Activated naive CD4-positive, alpha-beta T cell treated with anti-CD3 and anti-CD28 coated beads for 36 hours (primary cell): Measurements from ENCODE around the gene RNF11. TPM values are rescaled to one million over a fixed set of nuclear protein-coding genes. Genes with fewer than 3 reads are reported as not detected.

Experiments
- CTCF ChIA-PET: fragments of 350-600 bp; sonication (Branson Sonifier 250); formaldehyde crosslinking; loops from one replicate; lab custom pipeline; 2021; ENCODE audit warnings: antibody characterized with exemption; lab: Charles Lee
- DNase-seq: peaks from one replicate; pipeline ENCODE4 v3.0.0-alpha.2; 2020
- H3K27ac Mint-ChIP-seq: one replicate; pipeline ENCODE4 v1.8.0; 2021; ENCODE audit warnings: mild to moderate bottlenecking, mixed read lengths
- H3K27me3 Mint-ChIP-seq: one replicate; pipeline ENCODE4 v1.8.0; 2021; ENCODE audit warnings: low read depth, mixed read lengths
- H3K36me3 Mint-ChIP-seq: one replicate; pipeline ENCODE4 v1.8.0; 2021; ENCODE audit warnings: low read depth, mixed read lengths
- H3K4me1 Mint-ChIP-seq: one replicate; pipeline ENCODE4 v1.8.0; 2021; ENCODE audit warnings: low read depth, mixed read lengths
- H3K4me3 Mint-ChIP-seq: one replicate; pipeline ENCODE4 v1.8.0; 2021; ENCODE audit warnings: mild to moderate bottlenecking, moderate library complexity, mixed read lengths
- H3K9me3 Mint-ChIP-seq: one replicate; pipeline ENCODE4 v1.8.0; 2021; ENCODE audit warnings: mixed read lengths
- intact Hi-C: fragments of 100-400 bp; cut with micrococcal nuclease; formaldehyde crosslinking; loops from one replicate; pipeline ENCODE4 v1.15.1; 2023
- total RNA-seq, 2 experiments: library from RNA; stranded (reverse); gene quantifications; one replicate each; pipeline ENCODE4 v1.2.3, GENCODE V29; 2021

Gene RNF11
- total RNA-seq, 2 experiments from 2014 or later: 14.9 to 17.7 TPM

- Mint-ChIP-seq H3K9me3 (no peaks in the 10 kb centered on the region), H3K36me3 (no peaks in the 10 kb centered on the region), H3K4me1 (peaks cover 11% of the 10 kb centered on the region), H3K27ac (no peak overlapping the region), H3K27me3 (no peaks in the 10 kb centered on the region), H3K4me3 (no peak overlapping the region)
- DNase-seq: peak; percentile 28
- CTCF ChIA-PET: interaction anchor here (1.3 kb wide), 1 partner anchor 14 kb away, joined by 3 read pairs; no protein-coding TSS in a partner anchor
- intact Hi-C loops: no loop called here
These were observed 75.0 kb downstream of the RNF11 start for GRCh38 chr1:51310871-51311613.

- intact Hi-C loops: no loop called here
- H3K4me3 Mint-ChIP-seq: no peak overlapping the region
- peaks cover 11% of the 10 kb centered on the region for H3K4me1 Mint-ChIP-seq
- no peak for DNase-seq
- no peak overlapping the region for H3K27ac Mint-ChIP-seq
- H3K27me3 Mint-ChIP-seq: no peaks in the 10 kb centered on the region
- H3K36me3 Mint-ChIP-seq: no peaks in the 10 kb centered on the region
- CTCF ChIA-PET: interaction anchor here (1.3 kb wide), 1 partner anchor 15 kb away, joined by 3 read pairs; no protein-coding TSS in a partner anchor
- H3K9me3 Mint-ChIP-seq: no peaks in the 10 kb centered on the region
These were observed 75.8 kb downstream of the RNF11 start for GRCh38 chr1:51311826-51312225.

- H3K36me3 Mint-ChIP-seq: no peaks in the 10 kb centered on the region
- intact Hi-C loops: no loop called here
- H3K4me1 Mint-ChIP-seq: peaks cover 11% of the 10 kb centered on the region
- H3K9me3 Mint-ChIP-seq: no peaks in the 10 kb centered on the region
- H3K4me3 Mint-ChIP-seq: no peak overlapping the region
- no peak overlapping the region for H3K27ac Mint-ChIP-seq
- H3K27me3 Mint-ChIP-seq: no peaks in the 10 kb centered on the region
- no peak for DNase-seq
- CTCF ChIA-PET: interaction anchor here (0.6 to 1.3 kb wide), 2 partner anchors 16 to 319 kb away, joined by 3 to 5 read pairs; no protein-coding TSS in a partner anchor
These were observed 76.6 kb downstream of the RNF11 start for GRCh38 chr1:51312718-51313117.

- Mint-ChIP-seq H3K27ac (peak overlapping the region; percentile 34), H3K4me1 (peaks cover 11% of the 10 kb centered on the region), H3K9me3 (no peaks in the 10 kb centered on the region), H3K4me3 (no peak overlapping the region), H3K36me3 (no peaks in the 10 kb centered on the region), H3K27me3 (no peaks in the 10 kb centered on the region)
- CTCF ChIA-PET: interaction anchor here (0.6 kb wide), 1 partner anchor 459 kb away, joined by 4 read pairs; no protein-coding TSS in a partner anchor
- intact Hi-C loops: no loop called here
- no peak for DNase-seq
These were observed 77.3 kb downstream of the RNF11 start for GRCh38 chr1:51313268-51313852.

- CTCF ChIA-PET: interaction anchor here (0.6 to 0.8 kb wide), 2 partner anchors 455 to 459 kb away, joined by 3 to 4 read pairs; no protein-coding TSS in a partner anchor
- Mint-ChIP-seq H3K9me3 (no peaks in the 10 kb centered on the region), H3K27me3 (no peaks in the 10 kb centered on the region), H3K4me3 (no peak overlapping the region), H3K4me1 (peaks cover 11% of the 10 kb centered on the region), H3K27ac (no peak overlapping the region), H3K36me3 (no peaks in the 10 kb centered on the region)
- no peak for DNase-seq
- intact Hi-C loops: no loop called here
These were observed 78.1 kb downstream of the RNF11 start for GRCh38 chr1:51313961-51314777.

GRCh38 chr1:51314974-51315373, 78.9 kb downstream of the RNF11 start:
- H3K4me1 Mint-ChIP-seq: peaks cover 11% of the 10 kb centered on the region
- H3K36me3 Mint-ChIP-seq: no peaks in the 10 kb centered on the region
- no peaks in the 10 kb centered on the region for H3K9me3 Mint-ChIP-seq
- no peaks in the 10 kb centered on the region for H3K27me3 Mint-ChIP-seq
- no peak overlapping the region for H3K27ac Mint-ChIP-seq
- CTCF ChIA-PET: interaction anchor here (0.8 kb wide), 1 partner anchor 18 kb away, joined by 4 read pairs; no protein-coding TSS in a partner anchor
- intact Hi-C loops: loop anchor here (5.0 kb wide), 1 partner anchor 222 kb away; no protein-coding TSS in a partner anchor
- no peak for DNase-seq
- no peak overlapping the region for H3K4me3 Mint-ChIP-seq

- H3K4me1 Mint-ChIP-seq: peaks cover 11% of the 10 kb centered on the region
- no peak overlapping the region for H3K4me3 Mint-ChIP-seq
- H3K27ac Mint-ChIP-seq: no peak overlapping the region
- no peaks in the 10 kb centered on the region for H3K9me3 Mint-ChIP-seq
- no peaks in the 10 kb centered on the region for H3K36me3 Mint-ChIP-seq
- no peaks in the 10 kb centered on the region for H3K27me3 Mint-ChIP-seq
- intact Hi-C loops: loop anchor here (1.0 to 5.0 kb wide), 2 partner anchors 221 to 453 kb away; no protein-coding TSS in a partner anchor
- peak; percentile 45 for DNase-seq
- CTCF ChIA-PET: interaction anchor here (0.6 kb wide), 1 partner anchor 407 kb away, joined by 3 read pairs; no protein-coding TSS in a partner anchor
These were observed 80.2 kb downstream of the RNF11 start for GRCh38 chr1:51316113-51316845.

GRCh38 chr1:51316846-51317120, 80.7 kb downstream of the RNF11 start:
- DNase-seq: no peak
- no peaks in the 10 kb centered on the region for H3K27me3 Mint-ChIP-seq
- no peaks in the 10 kb centered on the region for H3K9me3 Mint-ChIP-seq
- CTCF ChIA-PET: interaction anchor here (0.6 kb wide), 2 partner anchors 19 to 407 kb away, joined by 3 to 4 read pairs; no protein-coding TSS in a partner anchor
- no peaks in the 10 kb centered on the region for H3K36me3 Mint-ChIP-seq
- no peak overlapping the region for H3K27ac Mint-ChIP-seq
- intact Hi-C loops: loop anchor here (1.0 to 5.0 kb wide), 2 partner anchors 221 to 453 kb away; no protein-coding TSS in a partner anchor
- no peak overlapping the region for H3K4me3 Mint-ChIP-seq
- H3K4me1 Mint-ChIP-seq: peaks cover 11% of the 10 kb centered on the region

GRCh38 chr1:51317798-51318197, 81.7 kb downstream of the RNF11 start:
- intact Hi-C loops: loop anchor here (5.0 kb wide), 1 partner anchor 220 kb away; no protein-coding TSS in a partner anchor
- Mint-ChIP-seq H3K4me3 (no peak overlapping the region), H3K36me3 (no peaks in the 10 kb centered on the region), H3K27me3 (no peaks in the 10 kb centered on the region), H3K4me1 (peaks cover 11% of the 10 kb centered on the region), H3K27ac (no peak overlapping the region), H3K9me3 (no peaks in the 10 kb centered on the region)
- CTCF ChIA-PET: no interaction called here
- DNase-seq: no peak

GRCh38 chr1:51320967-51321923, 85.2 kb downstream of the RNF11 start:
- Mint-ChIP-seq H3K4me1 (no peaks in the 10 kb centered on the region), H3K27ac (no peak overlapping the region), H3K27me3 (peaks cover 5% of the 10 kb centered on the region), H3K36me3 (no peaks in the 10 kb centered on the region), H3K9me3 (no peaks in the 10 kb centered on the region), H3K4me3 (no peak overlapping the region)
- DNase-seq: no peak
- intact Hi-C loops: no loop called here
- CTCF ChIA-PET: interaction anchor here (0.6 to 1.1 kb wide), 2 partner anchors 25 to 26 kb away, joined by 3 to 4 read pairs; no protein-coding TSS in a partner anchor

- intact Hi-C loops: no loop called here
- H3K4me3 Mint-ChIP-seq: no peak overlapping the region
- H3K27me3 Mint-ChIP-seq: peaks cover 6% of the 10 kb centered on the region
- CTCF ChIA-PET: no interaction called here
- H3K36me3 Mint-ChIP-seq: no peaks in the 10 kb centered on the region
- no peak for DNase-seq
- no peaks in the 10 kb centered on the region for H3K4me1 Mint-ChIP-seq
- no peak overlapping the region for H3K27ac Mint-ChIP-seq
- no peaks in the 10 kb centered on the region for H3K9me3 Mint-ChIP-seq
These were observed 85.8 kb downstream of the RNF11 start for GRCh38 chr1:51321924-51322280.
